HUES64 (cell line): Measurements from ENCODE around the gene SFXN4. TPM values are rescaled to one million over a fixed set of nuclear protein-coding genes. Genes with fewer than 3 reads are reported as not detected.

Source experiments
- H3K27ac ChIP-seq: 2 replicates; pipeline ENCODE4 v1.7.0; 2013; ENCODE audit warnings: low read depth, low read length, inconsistent platforms
- H3K27me3 ChIP-seq: 2 replicates; pipeline ENCODE4 v1.6.1; 2013; ENCODE audit warnings: mild to moderate bottlenecking, low read length; ENCODE audit not compliant: insufficient read depth
- H3K36me3 ChIP-seq: 2 replicates; pipeline ENCODE4 v1.6.1; 2013; ENCODE audit warnings: mild to moderate bottlenecking, low read length; ENCODE audit not compliant: insufficient read depth
- H3K4me1 ChIP-seq: 2 replicates; pipeline ENCODE4 v1.6.1; 2013; ENCODE audit warnings: mild to moderate bottlenecking, low read length, moderate library complexity; ENCODE audit not compliant: insufficient read depth
- H3K4me3 ChIP-seq: 2 replicates; pipeline ENCODE4 v1.5.1; 2013; ENCODE audit warnings: mild to moderate bottlenecking, low read length, moderate library complexity
- H3K9ac ChIP-seq: 2 replicates; pipeline ENCODE4 v1.6.1; 2013; ENCODE audit warnings: mild to moderate bottlenecking, low read depth, low read length
- H3K9me3 ChIP-seq: 2 replicates; pipeline ENCODE4 v1.6.1; 2013; ENCODE audit warnings: low read depth, low read length; ENCODE audit not compliant: insufficient read depth
- WGBS: fragments of 150-250, 120-280 bp; methylation state at CpG from one replicate; pipeline ENCODE4 v1.1.7; 2013; ENCODE audit warnings: missing lambda C conversion rate; 5-methylcytosine and 5-hydroxymethylcytosine counted together
- polyA plus RNA-seq, 2 experiments: library from polyadenylated mRNA; stranded (reverse); fragments of 50-300 nt; gene quantifications; one replicate each; pipeline ENCODE4 v1.2.3, GENCODE V29; 2013

The SFXN4 gene
- polyA plus RNA-seq (2013, experiment 1 of 2), result 13.6 TPM
- polyA plus RNA-seq (2013, experiment 2 of 2), result 14.1 TPM

GRCh38 chr10:119165171-119166117, at the start of gene SFXN4:
Gene SFXN4, minus strand, starts transcription at chr10:119165714. Its CDS starts 67 bp downstream, at chr10:119165647.
- H3K27me3 ChIP-seq, result no peaks in the 10 kb centered on the region
- H3K4me1 ChIP-seq, result peaks cover 4% of the 10 kb centered on the region; the same call in 1 of the 2 replicates
- peak within 1 kb of the TSS; percentile 75 for H3K4me3 ChIP-seq
- H3K27ac ChIP-seq, result peak within 1 kb of the TSS; percentile 73
- WGBS, result 3% methylated on average over 89 of the region's 90 CpGs
- H3K9me3 ChIP-seq, result no peaks in the 10 kb centered on the region
- H3K36me3 ChIP-seq, result peaks cover 33% of the 10 kb centered on the region
- H3K9ac ChIP-seq, result peak within 1 kb of the TSS; percentile 89

DNA sequence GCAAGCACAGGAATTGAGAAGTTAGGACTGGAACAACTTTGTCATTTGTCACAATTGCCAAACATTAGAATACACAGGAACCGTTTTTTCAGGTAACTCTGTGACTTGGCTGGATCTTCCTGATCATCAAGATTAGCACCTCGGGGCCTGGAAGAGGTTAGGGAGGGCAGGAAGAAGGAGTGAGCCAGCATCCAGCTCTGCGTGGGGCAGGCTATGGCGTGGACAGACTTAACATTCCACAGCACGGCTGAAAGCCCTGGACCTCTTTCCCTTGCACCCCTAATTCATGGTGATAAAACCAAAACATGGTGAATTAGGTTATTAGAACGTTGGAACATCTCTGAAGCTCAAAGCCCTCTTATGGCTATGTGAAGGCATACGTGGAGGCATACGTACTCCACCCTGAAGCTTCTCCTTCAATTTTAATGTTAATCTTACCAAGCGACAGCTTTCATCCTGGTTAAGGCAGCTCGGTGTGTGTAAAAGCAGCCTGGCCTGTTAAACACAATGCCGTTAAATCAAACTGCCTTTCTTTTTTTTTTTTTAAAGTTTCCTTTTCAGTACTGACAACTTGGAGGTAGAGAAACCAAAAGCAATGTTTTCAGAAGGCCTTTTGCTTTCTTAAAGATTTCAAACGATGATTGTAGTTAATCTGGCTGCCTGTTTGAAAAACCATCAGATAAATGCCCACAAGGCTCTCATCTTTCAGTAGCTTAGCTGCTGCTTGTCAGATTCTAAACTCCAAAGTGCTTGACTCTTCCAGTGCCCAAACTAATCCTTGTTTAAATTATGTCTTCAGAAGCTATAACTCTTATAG, 46.3 kb upstream of the SFXN4 start:
- 35% methylated on average over 12 of the region's 12 CpGs for WGBS
- H3K9ac ChIP-seq, result no peak overlapping the region; the same call in 1 of the 2 replicates
- no peak overlapping the region for H3K27ac ChIP-seq
- peaks cover 44% of the 10 kb centered on the region for H3K4me1 ChIP-seq
- H3K36me3 ChIP-seq, result no peaks in the 10 kb centered on the region
- H3K27me3 ChIP-seq, result peaks cover 19% of the 10 kb centered on the region
- H3K9me3 ChIP-seq, result no peaks in the 10 kb centered on the region
- no peak overlapping the region for H3K4me3 ChIP-seq

DNA sequence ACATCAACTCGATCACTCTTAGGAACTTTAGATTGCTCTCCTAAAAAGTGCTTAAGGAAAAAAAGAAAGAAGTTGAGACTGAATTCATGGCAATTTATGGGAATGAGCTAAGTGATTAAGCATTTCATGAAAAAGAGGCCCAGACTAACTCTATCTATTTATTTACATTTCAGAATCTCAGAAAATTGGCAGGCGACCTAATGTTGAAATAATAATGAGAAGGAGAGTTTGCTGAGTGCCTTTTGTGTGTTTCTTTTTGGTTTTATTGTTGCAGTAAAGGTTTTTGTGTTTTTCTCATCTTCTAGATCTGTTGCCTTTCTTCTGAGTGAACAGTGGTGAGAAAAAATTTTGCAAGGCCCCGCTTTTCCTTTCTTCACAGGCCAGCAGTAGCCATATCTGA, 45.7 kb upstream of the SFXN4 start:
- no peak overlapping the region for H3K4me3 ChIP-seq
- peaks cover 19% of the 10 kb centered on the region for H3K27me3 ChIP-seq
- H3K4me1 ChIP-seq, result peaks cover 44% of the 10 kb centered on the region
- no peak overlapping the region for H3K9ac ChIP-seq
- H3K9me3 ChIP-seq, result no peaks in the 10 kb centered on the region
- 94% methylated on average over 3 of the region's 3 CpGs for WGBS
- no peaks in the 10 kb centered on the region for H3K36me3 ChIP-seq
- no peak overlapping the region for H3K27ac ChIP-seq

DNA sequence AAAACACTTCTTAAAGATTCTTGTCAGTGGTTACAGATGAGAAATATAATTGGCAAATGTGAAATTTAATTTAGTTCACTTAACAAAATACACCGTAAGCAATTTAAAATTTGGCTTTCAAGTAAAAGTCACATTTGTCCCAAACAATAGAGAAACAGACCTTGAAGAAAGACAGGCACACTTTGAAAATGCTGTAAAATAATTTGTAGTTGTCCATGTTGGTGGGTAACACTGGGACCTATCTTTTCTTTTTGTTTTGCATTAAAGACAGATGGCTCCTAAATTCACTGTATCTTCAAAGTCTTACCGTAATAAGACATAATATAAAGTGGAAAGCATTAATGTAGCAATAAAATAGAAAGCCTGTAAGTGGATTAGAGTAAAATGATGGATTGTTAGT, 45.1 kb upstream of the SFXN4 start:
- H3K27me3 ChIP-seq, result peaks cover 19% of the 10 kb centered on the region
- H3K9me3 ChIP-seq, result no peaks in the 10 kb centered on the region
- no peak overlapping the region for H3K27ac ChIP-seq
- H3K36me3 ChIP-seq, result no peaks in the 10 kb centered on the region
- no peak overlapping the region for H3K4me3 ChIP-seq
- H3K9ac ChIP-seq, result no peak overlapping the region
- no CpG with 5 or more reads among the region's 2 CpGs for WGBS
- H3K4me1 ChIP-seq, result peaks cover 41% of the 10 kb centered on the region

- H3K4me1 ChIP-seq, result peaks cover 38% of the 10 kb centered on the region
Measured at GRCh38 chr10:119209736-119210355, 44.3 kb upstream of the SFXN4 start.

DNA sequence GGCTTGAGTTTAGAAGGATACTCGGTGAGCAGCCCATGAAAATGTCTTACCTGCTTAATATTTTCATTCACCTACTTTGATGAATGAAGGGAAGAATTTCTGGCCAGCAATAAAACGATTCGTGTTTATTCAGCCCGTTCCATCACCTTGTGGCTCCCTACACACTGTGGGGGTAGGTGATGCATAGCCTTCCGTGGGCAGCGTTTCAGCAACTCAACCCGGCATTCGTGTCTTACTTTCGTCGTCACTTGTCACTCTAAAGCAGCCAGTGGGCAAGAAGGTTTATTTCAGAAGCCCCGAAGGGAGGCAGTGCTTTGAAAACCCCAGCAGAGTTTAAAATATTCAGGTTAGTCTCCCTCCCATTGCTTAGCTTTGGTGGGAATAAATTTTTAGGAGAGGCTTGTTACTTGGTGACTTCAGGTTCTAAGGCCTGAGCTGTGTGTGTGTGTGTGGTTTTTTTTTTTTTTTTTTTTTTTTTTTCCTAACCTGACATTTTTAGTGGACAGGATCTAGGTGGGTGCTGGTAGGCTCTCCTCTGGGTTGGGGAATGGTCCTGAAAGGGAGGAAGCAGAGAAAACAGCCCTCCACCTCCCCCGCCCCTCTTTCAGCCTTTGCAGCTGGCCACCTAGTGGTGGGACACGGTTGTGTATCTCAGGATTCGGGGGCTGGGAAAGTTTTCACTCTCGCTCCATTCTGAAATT, 43.7 kb upstream of the SFXN4 start:
- Histone ChIP-seq H3K4me1 (peaks cover 38% of the 10 kb centered on the region), H3K9ac (no peak overlapping the region), H3K27ac (no peak overlapping the region), H3K27me3 (peaks cover 19% of the 10 kb centered on the region), H3K36me3 (no peaks in the 10 kb centered on the region), H3K9me3 (no peaks in the 10 kb centered on the region), H3K4me3 (peak overlapping the region; percentile 75; the same call in 1 of the 2 replicates)
- 20% methylated on average over 13 of the region's 15 CpGs for WGBS

More at GRCh38 chr10:119209736-119210355, 44.3 kb upstream of the SFXN4 start:
- Histone ChIP-seq H3K27me3 (peaks cover 19% of the 10 kb centered on the region), H3K9me3 (no peaks in the 10 kb centered on the region), H3K4me3 (peak overlapping the region; percentile 36), H3K9ac (no peak overlapping the region), H3K36me3 (no peaks in the 10 kb centered on the region), H3K27ac (no peak overlapping the region)
- 41% methylated on average over 8 of the region's 9 CpGs for WGBS

DNA sequence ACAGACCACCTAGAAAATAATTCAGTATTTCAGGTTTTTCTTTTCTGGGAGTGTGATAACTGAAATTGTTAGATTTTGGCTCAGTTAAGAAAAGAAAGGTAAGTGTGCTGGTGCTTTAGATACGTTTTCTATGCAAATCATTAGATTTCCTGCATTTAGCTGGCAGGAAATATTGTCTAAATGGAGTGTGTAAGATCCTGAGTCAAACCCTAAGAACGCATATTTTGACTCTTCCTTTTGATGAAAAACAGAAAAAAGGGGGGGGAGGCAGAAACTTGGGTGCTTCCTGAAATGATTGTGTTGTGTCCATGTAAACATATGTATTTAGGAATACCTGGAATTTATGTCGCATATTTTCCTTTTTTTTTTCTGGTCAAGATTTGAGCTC, 43.0 kb upstream of the SFXN4 start:
- Histone ChIP-seq H3K4me1 (peaks cover 38% of the 10 kb centered on the region), H3K4me3 (peak overlapping the region; percentile 75), H3K9ac (no peak overlapping the region; the same call in 1 of the 2 replicates), H3K9me3 (no peaks in the 10 kb centered on the region), H3K27me3 (peaks cover 19% of the 10 kb centered on the region), H3K36me3 (no peaks in the 10 kb centered on the region), H3K27ac (no peak overlapping the region)
- 47% methylated on average over 3 of the region's 3 CpGs for WGBS

DNA sequence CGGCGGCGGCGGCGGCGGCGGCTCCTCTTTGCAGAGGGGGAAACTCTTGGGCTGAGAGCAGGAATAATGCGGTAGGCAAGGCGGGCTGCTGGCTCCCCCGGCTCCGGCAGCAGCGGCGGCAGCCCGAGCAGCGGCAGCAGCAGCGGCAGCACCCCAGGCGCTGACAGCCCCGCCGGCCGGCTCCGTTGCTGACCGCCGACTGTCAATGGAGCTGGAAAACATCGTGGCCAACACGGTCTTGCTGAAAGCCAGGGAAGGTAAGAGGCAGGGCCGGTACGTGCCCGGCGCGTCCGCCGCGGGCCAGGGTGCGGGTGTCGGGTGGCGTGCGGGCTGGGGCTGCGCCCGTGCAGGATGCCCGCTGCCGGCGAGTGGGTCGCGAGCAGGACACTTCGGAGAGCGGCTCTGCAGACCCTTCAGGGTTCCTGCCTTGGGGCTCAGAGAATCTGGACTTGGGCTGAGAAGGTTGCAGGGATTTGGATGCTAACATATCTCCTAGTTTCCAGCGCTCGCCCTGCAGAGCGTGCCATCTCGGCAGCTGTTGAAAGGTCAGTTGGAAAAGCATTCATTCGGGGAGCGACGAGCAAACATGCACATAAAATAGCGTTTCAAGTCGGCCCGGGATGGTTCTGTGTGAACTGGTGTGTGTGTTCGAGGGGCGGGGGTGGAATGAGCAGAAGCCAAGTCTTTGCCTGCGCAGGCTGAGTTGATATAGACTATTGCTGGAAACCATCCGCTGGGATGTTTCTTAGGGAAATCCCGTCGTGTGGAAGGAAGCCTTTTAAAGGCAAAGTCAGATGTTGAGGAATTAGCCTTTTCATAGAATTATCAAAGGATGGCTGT, 42.4 kb upstream of the SFXN4 start:
- Histone ChIP-seq H3K4me3 (peak overlapping the region; percentile 75), H3K36me3 (no peaks in the 10 kb centered on the region), H3K4me1 (peaks cover 38% of the 10 kb centered on the region), H3K27me3 (peaks cover 19% of the 10 kb centered on the region), H3K27ac (no peak overlapping the region), H3K9ac (no peak overlapping the region; the same call in 1 of the 2 replicates), H3K9me3 (no peaks in the 10 kb centered on the region)
- under 1% methylated on average over 62 of the region's 62 CpGs for WGBS

GRCh38 chr10:119207366-119207666, 41.8 kb upstream of the SFXN4 start, which contains the start of gene GRK5:
Gene GRK5, plus strand, starts transcription at chr10:119207571. Its CDS starts 347 bp downstream, at chr10:119207918.
- peak within 1 kb of the TSS; percentile 93 for H3K9ac ChIP-seq
- peaks cover 35% of the 10 kb centered on the region for H3K4me1 ChIP-seq
- H3K27ac ChIP-seq, result peak within 1 kb of the TSS; percentile 70; the same call in 1 of the 2 replicates
- H3K27me3 ChIP-seq, result peaks cover 19% of the 10 kb centered on the region
- H3K9me3 ChIP-seq, result no peaks in the 10 kb centered on the region
- no peaks in the 10 kb centered on the region for H3K36me3 ChIP-seq
- peak within 1 kb of the TSS; percentile 75 for H3K4me3 ChIP-seq
- WGBS, result 2% methylated on average over 31 of the region's 34 CpGs
